ENCODE results near the gene NRXN2.

NRXN2 gene

DNA sequence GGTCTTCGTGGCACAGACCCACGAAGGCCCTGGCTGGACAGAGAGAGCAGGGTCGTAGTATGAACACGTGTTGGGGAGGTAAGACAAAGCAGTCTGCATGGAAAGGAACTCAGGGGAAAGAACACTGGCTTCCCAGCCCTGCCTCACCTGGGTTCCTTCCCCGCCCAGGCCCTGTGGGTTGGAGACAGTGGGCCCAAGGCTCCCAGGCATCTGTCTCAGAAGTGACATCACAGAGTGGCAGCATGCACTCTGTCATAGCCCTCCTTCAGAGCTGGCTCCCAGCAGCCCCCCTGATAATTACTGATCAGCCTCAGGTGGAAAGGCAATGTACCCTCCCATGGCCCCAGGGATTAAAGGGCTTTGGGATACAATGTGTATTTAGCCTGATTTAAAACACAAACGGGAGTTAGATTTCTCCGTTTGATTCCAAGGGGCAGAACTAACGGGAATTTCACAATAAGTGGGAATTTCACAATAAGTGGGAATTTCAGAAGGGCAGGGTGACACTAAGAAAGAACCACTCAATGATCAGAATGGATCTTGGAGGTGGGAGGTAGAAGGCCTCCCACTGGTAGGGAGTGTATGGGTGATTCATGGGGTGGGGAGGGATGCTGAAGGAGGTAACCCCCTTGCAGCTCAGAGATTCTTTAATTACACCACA lies 66.9 kb downstream of the NRXN2 start:
- no peak for DNase-seq

DNA sequence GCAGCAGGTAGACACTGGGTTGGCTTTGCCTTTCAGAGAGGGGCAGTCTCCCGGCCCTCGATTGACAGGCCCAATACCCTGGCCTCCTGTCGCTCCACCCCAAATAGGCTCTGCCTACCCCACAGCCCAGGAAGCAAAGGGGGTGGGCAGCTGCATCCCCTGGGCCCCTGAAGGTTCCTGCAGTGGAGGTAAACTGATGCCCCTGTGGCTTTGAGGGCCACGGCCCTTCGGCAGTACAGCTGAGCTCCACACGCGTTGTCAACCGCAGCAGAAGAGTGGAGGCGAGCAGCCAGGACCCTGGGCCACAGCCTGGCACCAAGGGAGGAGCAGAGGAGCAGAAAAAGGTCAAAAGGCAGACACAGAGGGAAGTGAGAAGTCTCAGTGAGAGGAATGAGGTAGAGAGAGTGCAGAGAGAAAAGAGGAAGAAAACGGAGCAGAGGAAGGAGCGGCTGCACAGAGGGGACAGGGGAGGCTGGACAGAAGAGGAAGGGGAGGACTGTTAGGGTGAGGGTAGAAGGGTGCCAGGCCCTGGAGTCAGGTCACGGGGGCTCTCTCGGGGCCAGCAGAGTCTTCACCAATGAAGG lies 67.9 kb downstream of the NRXN2 start:
- peak in 4 of 56 donors; percentile 14 to 50 (median 26) for DNase-seq

DNA sequence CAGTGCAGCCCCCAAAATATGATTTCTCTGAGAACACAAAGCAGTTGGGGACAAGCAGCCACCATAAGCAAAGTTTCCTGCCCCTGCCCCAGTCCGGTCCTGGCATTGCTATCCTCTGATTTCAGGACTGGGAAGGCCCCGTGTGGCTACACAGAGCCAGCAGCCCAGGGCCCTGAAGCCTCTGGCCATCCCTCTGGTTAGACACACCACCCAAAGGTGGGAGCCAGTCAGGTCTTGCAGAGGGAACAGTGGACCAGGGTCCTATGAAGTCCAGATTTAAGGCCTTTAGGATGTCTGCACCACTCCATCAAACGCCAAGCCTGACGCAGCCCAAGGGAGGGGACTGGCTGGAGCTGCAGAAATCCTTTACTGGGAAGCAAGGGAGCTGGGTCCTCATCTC lies 68.6 kb downstream of the NRXN2 start:
- DNase-seq, result no peak

DNA sequence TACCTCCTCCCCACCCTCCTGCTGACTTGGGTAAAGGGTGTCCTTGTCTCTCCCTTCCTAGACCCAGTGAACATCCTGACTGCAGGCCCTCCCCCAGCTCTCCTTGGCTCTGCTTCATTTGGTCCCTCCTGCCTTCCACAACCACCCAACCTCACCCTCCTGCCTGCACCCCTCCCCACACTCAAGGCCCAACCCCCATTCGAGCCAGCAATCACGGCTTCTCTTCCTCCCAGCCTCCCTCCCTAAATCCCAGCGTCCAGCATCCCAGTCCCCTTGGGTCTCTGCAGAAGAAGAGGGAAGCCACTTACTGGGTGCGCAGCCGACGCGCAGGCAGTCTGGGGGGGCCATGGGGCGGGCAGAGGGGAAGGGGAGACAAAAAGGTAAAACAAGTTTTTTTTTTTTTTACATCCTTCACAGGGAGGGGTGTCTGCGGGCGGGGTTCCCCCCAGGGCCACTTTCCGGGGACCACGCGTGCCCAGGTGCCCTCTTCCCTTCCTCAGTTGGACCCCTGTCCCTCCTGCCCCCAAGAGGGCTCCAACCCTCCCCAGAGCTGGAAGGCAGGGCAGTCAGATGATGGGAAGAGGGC lies 69.5 kb downstream of the NRXN2 start:
- DNase-seq, result no peak

DNA sequence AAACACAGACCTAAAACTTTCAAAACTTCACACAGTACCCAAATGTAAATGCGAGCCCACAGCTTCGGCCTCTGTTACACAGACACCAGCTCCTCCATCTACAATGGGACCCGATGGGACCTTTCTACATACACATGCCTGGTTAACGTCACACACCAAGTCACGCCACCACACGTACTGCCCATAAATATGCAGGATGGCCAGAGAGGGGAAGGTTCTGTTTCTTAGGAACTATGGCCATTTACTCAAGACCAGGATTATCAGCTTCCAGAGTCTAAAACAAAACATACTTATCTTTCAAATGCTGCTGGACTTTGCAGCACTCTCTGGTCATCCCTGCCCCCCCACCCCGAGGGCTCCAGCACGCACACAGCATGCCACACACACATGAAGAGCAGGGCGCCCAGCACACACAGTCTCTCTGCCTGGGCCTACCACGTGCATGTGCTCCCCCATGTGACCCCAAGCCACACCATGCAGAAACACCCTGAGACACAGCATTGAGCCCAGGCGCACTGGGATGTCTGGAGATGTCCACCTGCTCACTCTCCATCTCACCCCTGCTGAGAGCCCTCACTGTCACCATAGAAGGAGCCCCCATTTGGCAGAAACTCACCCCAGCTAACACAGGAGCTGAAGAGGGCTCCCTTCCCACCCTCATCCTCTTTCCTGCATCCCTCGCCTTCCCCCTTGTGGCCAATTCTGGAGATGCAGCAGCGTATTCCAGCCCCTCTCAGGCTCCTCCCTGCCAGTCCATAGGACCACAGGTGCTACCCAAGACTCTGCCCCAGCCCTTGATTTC lies 70.2 kb downstream of the NRXN2 start:
- peak in 52 of 56 donors; percentile 30 to 90 (median 72) for DNase-seq

DNA sequence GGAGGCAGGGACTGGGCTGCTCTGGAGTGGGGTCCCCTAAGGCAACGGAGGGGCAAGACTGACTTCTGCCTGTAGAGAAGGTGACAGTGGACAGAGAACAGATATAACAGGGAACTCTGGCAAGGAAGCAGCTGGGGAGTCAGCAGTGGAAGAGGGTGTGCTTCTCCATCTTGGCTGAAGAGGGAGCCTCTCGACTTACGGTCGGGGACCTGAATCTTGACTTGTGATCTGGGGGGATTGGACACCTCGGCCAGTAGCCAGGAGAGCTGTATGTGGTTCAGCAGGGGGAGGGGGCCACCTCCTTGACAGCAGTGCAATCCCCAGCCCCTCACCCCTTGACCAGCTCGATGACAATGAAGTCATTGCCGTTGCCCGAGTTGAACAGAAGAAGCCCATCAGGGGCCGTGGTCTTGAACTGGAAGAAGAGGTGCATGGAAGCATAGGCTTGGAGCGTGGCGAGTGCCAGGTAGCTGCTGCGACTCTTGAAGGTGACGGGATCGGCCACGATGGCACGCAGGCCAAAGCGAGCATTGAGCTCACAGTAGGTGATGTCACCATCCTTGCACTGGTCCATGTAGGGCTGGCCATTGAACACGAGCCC lies 72.0 kb downstream of the NRXN2 start:
- DNase-seq, result peak in 9 of 56 donors; percentile 11 to 39 (median 20)

DNA sequence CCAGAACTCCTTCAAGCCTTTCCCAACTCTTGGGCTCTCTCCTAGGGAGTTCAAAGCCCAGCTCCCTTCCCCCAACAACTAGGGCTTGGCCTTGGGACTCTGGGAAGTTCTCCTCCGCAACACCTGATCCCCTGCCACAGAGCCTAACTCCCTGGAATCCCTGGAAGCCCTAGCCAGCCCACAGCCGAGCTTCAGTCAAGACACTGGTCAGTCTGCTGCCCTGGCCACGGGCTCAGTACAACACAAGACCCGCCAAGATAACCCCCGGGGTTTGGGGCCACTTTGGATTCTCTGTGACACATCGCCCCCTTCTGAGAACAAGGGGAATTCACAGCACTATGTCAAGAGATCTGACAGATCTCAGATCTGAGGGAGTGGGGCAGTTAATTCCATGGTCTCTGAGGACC lies 73.7 kb downstream of the NRXN2 start:
- no peak for DNase-seq

DNA sequence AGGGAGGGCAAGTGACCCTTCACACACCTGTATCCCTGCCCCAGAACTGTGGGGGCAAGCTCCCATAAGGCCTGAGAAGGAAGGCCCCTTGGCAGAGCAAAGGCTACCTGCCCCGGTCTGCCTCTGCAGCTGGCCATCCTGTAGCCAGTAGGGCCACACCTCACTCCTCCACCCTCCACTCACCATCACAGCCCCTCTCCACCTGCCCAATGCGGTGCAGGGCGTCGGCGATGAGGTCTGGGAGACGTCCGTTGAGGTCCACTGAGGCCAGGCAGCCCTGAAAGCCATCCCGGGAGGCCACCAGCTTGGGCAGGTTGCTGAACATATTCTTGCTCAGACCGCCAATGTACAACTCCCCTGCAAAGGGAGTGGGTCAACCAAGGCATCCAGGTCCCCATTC lies 74.4 kb downstream of the NRXN2 start:
- no peak for DNase-seq

DNA sequence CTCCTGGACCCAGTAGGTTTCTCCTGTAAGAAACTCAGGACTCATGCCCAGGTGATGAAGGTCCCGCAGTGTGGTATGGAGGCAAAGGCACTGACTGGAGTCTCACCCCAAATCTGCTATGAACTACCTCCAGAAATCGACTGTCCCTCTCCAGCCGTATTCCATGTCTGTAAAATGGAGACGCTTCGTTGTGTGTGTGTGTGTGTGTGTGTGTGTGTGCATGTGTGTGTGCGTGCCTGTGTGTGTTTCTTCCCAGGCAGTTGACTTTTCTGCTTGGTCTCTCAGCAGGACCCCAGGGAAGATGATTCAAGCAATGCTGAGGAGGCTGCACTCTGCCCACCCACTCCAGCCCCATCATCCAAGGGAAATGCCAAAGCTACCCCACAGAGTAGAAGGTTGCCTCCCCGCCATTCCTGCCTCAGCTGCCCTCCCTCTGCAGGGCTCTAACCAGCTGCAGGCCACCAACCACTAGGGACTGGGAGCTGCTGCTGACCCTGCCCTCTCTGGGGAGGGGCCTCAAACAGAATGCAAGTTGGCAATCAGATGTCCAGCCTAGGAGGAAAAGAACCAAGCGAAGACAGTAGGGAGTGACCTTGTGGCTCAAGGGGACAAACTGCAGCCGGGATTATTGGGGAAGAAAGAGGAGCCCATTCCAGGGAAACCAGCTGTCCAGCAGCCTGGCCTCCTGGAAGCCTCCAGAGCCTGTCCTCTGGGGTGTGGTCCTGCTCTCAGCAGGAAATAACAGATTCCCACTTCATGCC lies 75.8 kb downstream of the NRXN2 start:
- DNase-seq, result no peak

DNA sequence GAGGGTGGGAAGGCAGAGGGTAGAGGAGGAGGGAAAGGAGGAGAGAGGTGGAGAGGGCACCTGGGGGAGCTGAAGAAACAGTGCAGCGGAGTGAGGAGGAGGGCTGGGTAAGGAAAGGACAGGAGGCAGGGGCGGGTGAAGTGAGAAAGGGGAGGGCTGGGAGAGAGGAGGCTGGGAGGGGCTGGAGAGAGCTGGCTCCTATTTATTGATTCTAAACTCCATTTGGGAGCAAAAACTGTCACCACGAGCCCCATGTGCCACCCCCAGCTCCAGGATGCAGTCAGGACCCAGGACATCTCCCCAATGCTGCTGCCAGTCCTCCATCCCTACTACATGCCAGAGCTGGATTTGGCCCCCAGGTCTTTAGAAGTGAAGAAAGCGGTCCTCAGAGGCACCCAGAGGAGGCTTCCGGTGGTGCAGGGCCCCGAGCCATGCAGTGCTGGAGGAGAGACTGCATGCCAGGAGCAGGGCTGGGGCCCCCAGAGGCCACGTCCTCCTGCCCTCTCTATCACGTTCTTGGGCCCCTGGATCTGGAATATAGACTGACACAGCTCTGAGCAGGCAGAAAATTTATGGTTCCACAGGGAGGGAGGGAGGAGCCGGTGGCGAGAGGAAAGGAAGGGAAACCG lies 78.2 kb downstream of the NRXN2 start:
- DNase-seq, result peak in 2 of 56 donors; percentile 21 to 44

DNA sequence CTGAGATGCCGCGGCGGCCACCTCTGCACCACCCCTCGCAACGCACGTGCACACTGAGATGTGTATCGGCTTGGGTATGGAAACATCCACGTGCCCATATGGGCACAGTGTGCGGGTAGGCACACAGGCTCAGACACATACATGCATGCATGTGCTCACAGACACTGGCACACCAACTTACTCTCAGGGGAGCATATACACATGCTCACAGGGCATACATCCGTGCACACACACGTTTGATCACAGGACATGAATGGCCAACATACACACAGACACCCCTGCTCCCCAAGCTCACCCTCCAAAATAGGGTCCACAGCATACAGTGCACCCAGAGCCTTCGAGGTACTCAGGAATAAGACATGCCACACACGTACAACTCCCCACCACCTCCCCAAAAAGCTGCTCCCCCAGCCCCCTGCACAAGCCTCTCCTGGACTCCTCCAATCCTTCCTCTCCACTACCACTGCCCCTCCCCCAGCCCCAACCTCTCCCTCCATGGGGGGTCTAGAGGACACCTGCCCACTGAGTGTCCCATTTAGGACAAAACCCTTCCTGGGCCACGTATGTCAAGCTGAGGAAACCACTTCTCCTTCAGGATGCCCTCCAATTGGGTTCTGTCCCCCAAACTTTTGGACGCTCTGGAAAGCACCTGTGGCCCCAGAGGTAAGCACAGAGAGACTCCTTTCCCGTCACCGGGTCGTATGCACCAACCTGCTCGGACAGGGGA lies 78.9 kb downstream of the NRXN2 start:
- peak in 2 of 56 donors; percentile 52 to 66 for DNase-seq

DNA sequence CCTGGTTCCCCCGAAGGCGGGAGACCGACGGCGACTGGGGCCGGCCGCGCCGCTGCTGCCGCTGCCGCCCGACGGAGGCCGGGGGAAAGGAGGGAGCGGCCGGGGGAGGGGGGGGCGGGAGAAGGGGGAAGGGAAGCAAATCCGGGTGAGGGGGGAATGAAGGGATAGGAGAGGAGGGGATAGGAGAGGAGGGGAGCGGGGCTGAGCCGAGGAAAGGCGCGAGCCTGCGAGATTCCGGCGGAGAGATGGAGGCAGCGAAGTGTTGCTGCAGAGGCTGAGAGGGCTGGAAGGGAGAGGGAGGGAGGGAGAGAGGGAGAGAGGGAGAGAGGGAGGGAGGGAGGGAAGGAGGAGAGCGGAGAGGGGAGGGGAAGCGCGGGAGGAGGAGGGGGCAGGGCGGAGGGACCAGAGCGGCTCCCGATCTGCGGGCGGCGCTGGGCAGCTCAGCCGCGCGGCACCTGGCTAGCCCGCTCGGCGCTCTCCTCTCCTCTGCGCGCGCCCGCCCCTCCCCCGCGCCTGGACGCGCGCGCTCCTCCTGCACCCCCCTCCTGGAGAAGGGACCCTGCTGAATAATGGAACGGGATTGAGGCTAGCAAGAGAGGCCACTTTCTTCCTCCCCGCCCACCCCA lies 79.6 kb downstream of the NRXN2 start:
- peak in 37 of 56 donors; percentile 21 to 74 (median 53) for DNase-seq

DNA sequence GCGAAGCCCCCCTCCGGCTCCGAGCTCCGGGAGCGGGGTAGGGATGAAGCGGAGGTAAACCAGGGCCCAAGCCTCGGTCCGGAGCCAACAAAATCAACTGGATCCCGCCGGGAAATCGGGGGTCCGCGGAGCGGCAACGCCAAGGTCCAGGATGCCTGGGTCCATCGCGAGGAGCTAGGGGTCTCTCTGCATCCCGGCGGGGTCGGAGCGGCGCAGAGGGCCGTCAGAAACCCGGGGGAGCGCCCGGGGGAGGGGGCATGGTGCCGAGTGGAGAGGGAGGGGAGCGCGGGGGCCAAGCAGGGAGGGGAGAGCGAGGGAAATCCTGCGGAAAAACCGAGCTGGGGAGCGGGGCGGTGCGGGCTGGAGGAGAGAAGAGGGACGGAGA lies 80.1 kb downstream of the NRXN2 start:
- DNase-seq, result no peak

DNA sequence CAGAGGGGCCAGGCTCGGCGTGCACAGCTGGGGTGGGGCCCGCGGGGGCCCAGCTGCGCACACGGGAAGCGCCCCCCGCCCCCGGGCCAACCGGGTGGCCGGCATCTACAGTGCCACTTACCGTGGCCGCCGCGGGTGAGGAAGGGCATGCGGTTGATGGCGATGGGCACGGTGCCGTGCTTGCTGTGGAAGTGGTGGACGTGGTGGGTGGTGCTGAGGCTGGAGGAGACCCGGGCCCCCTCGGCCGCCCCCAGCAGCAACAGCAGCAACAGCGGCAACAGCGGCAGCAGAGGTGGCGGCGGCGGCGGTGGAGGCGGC lies 80.6 kb downstream of the NRXN2 start:
- DNase-seq, result no peak

DNA sequence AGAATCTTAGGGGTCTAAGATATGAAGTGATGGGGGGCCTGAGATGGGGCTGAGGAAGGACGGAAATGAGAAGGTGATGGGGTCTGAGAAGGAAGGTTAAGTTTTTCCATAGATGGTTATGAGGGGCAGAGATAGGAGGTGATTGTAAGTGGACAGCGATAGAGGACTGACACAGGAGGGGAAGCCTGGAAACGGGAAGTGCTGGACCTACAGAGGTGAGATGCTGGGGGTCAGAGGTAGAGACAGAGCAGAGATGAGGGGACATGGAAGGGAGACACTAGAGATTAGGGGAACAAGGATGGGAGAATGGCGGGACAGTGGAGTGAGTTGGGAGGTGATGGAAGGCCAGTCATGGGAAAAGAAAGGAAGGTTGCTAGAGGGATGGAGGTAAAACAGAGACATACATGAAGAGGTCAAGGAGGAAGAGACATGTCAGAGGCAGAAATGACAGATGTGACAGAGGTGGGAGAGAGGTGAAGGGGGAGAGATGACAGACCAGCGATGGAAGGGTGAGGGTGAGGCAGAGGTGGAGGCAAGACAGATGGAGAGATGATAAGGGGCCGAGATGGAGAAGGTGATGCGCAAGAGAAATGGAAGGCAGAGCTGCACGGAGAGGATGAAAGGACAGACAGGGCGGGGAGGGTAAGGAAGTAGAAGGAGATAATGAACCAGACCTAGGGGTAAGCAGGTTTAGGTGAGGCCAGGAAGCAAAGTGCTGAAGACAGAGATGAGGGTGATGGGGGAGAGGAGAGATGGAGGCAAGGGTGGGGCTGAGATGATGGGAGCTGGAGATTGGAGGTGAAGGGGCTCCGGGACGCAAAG lies 81.2 kb downstream of the NRXN2 start:
- DNase-seq, result no peak

DNA sequence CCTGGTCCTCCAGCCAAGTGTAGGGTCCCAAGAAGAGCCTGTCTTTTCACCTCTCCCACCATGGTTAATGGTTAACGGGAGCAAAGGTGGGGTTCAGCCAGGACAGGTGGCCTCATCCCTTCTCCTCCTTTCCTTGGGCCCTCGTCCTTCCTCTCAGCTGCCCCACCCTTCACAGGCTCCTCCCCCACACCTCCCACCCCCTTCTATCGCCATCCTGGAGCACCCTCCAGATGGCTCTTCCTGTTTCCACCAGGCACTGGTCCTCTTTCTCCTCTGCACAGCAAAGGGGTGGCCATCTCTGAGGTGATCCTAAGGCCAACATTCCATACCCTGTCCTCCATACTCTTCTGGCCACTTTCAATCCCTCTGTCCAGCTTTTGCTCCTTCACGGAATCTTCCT lies 83.1 kb downstream of the NRXN2 start:
- DNase-seq, result no peak

DNA sequence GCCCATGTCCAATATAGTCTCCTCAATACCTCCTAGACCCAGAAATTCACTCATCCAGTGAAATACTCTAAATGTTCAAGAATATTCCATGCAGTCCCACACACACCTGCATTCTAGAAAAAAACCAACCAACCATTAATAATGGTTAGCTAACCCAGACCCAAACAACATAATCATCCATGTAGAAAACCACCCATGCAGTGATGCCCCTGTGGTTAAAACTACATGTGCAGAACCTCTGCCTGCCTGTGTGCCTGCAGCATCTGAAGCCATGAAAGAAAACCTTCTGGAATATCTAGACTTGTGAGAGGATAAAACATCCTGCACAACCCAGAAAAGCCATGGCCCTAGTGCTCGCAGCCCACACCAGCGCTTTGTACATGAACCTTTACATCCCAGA lies 84.2 kb downstream of the NRXN2 start:
- DNase-seq, result no peak

DNA sequence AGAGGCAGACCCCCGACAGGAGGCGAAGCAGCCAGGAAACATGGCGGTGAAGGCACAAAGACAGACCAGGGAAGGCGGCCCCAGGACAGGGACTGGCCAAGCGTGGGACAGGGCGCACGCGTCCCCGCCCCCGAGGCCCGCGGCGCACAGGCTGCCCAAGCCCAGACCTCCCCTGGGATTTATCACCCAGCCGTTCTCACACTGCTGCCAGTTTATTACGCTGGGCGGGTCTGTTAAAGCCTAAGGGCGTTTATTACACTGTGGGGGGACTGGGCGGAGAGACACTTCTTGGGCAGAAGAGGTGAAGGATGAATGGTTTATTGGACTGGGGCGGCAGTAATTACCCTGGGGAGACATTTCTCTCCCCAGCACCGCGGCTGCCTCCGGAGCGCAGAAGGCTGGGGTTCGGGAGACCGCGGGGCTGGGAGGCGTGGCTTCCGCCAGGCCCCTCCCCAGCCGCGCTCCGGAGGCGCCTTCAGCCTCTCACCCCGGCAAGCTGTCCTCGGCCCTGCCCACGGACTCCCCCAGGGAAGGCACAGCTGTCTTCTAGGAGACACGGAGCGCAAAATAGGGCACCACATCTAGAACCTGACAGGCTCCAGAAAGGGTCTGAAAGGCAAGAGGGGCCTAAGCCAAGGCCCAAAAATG lies 84.9 kb downstream of the NRXN2 start:
- peak in 5 of 56 donors; percentile 13 to 45 (median 29) for DNase-seq
